Measurements from ENCODE around the gene PKNOX1. TPM values are rescaled to one million over a fixed set of nuclear protein-coding genes. Genes with fewer than 3 reads are reported as not detected.
"Not testable (repeated sequence)": the region's sequence is repeated elsewhere in the genome, so short reads cannot be mapped to it uniquely, and the experiment has no call there.

The PKNOX1 gene
- total RNA-seq, 6 experiments from 2014 or later: 6.2 to 9.5 (median 7.4) TPM

DNA sequence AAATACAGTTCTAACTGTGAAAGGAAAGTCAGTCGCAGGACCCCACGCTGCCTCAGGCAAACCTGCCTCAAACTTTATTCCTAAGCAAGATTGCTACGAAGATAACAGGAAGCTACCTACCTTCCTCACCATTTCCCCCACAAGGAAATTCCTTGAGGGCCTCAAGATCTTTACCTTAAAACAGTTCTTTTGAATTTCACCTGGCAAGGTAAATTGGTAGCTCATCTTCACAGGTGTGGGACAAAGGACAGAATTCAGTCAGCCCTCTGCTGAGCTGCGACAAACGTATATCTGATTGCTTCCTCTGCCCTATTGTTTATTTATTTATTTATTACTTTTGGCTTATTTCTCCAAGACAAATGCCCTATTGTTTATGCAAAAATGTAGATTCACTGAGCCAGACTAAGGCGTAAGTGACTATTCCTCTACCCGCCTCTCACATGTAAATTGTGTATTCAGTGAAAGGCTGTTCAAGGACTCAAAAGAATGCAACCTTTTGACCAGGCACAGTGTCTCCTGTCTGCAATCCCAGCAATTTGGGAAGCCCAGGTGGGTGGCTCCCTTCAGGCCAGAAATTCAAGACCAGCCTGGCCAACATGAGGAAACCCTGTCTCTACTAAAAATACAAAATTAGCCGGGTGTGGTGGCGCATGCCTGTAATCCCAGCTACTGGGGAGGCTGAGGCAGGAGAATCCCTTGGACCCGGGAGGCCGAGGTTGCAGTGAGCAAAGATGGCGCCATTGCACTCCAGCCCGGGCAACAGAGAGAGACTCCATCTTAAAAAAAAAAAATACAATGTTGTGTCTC, 17.3 kb upstream of the PKNOX1 start:
- no peaks in the 10 kb centered on the region for H3K9me3 ChIP-seq
- 75% methylated on average over 12 of the region's 13 CpGs for WGBS (ENCODE audit: insufficient coverage, low coverage, low lambda C conversion rate, missing lambda C conversion rate)
- DNase-seq (no peak), ATAC-seq (peak in 2 of 4 donors; percentile 73 to 92)
- H3K4me3 ChIP-seq: no peak overlapping the region
- no peak for TF ChIP-seq POLR2A (IDR thresholded peaks at IDR 0.05)
- TF ChIP-seq, protein P1, sequence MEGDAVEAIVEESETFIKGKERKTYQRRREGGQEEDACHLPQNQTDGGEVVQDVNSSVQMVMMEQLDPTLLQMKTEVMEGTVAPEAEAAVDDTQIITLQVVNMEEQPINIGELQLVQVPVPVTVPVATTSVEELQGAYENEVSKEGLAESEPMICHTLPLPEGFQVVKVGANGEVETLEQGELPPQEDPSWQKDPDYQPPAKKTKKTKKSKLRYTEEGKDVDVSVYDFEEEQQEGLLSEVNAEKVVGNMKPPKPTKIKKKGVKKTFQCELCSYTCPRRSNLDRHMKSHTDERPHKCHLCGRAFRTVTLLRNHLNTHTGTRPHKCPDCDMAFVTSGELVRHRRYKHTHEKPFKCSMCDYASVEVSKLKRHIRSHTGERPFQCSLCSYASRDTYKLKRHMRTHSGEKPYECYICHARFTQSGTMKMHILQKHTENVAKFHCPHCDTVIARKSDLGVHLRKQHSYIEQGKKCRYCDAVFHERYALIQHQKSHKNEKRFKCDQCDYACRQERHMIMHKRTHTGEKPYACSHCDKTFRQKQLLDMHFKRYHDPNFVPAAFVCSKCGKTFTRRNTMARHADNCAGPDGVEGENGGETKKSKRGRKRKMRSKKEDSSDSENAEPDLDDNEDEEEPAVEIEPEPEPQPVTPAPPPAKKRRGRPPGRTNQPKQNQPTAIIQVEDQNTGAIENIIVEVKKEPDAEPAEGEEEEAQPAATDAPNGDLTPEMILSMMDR (IDR thresholded peaks at IDR 0.05): no peak
- no peak overlapping the region for H3K27ac ChIP-seq
- no peaks in the 10 kb centered on the region for H3K4me1 ChIP-seq
- intact Hi-C loops (cut with DNase I): no loop called here
- no peaks in the 10 kb centered on the region for H3K27me3 ChIP-seq
- H3K36me3 ChIP-seq: no peaks in the 10 kb centered on the region

DNA sequence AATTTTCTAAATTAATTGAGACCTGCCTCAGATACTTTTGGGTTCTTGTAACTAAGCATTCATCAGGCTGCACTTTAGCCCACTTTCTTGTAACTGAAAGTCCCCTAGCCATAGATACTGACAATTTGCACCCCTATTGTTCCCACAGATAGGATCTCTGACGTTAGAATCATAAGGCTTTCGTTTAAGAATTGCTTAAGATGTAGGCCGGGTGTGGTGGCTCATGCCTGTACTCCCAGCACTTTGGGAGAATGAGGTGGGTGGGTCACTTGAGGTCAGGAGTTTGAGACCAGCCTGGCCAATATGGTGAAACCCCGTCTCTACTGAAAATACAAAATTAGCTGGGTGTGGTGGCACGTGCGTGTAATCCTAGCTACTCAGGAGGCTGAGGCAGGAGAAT, 16.2 kb upstream of the PKNOX1 start:
- DNase-seq; H3K36me3 ChIP-seq; intact Hi-C loops (cut with DNase I); H3K9me3 ChIP-seq; H3K4me3 ChIP-seq; ATAC-seq; H3K27me3 ChIP-seq; H3K27ac ChIP-seq; H3K4me1 ChIP-seq: not testable (repeated sequence)
- WGBS (ENCODE audit: insufficient coverage, low coverage, low lambda C conversion rate, missing lambda C conversion rate): 83% methylated on average over 5 of the region's 6 CpGs

DNA sequence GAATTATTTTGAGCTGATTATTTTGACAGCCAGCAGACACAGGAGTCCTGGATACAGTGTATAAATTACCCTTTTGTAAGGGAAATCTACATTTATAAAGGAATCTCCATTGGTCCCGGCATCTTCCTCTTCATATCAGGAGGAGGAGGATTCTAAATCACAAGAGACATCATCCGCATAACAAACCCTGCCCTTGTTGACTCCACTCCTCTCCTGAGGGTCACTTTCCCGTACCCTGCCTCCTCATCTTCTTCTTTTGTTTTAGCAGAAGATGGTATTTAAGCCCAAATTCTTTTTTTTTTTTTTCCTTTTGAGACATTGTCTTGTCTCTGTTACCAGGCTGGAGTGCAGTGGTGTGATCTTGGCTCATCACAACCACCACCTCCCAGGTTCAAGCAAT, 14.6 kb upstream of the PKNOX1 start:
- TF ChIP-seq, protein P1 (IDR thresholded peaks at IDR 0.05): no peak
- no peak for TF ChIP-seq POLR2A (IDR thresholded peaks at IDR 0.05)
- no peak overlapping the region for H3K4me3 ChIP-seq
- no peak overlapping the region for H3K27ac ChIP-seq
- no peaks in the 10 kb centered on the region for H3K27me3 ChIP-seq
- H3K36me3 ChIP-seq: no peaks in the 10 kb centered on the region
- WGBS (ENCODE audit: insufficient coverage, low coverage, low lambda C conversion rate, missing lambda C conversion rate): 77% methylated on average over 3 of the region's 3 CpGs
- ATAC-seq: no peak
- intact Hi-C loops (cut with DNase I): no loop called here
- H3K4me1 ChIP-seq: no peaks in the 10 kb centered on the region
- no peak for DNase-seq
- no peaks in the 10 kb centered on the region for H3K9me3 ChIP-seq

DNA sequence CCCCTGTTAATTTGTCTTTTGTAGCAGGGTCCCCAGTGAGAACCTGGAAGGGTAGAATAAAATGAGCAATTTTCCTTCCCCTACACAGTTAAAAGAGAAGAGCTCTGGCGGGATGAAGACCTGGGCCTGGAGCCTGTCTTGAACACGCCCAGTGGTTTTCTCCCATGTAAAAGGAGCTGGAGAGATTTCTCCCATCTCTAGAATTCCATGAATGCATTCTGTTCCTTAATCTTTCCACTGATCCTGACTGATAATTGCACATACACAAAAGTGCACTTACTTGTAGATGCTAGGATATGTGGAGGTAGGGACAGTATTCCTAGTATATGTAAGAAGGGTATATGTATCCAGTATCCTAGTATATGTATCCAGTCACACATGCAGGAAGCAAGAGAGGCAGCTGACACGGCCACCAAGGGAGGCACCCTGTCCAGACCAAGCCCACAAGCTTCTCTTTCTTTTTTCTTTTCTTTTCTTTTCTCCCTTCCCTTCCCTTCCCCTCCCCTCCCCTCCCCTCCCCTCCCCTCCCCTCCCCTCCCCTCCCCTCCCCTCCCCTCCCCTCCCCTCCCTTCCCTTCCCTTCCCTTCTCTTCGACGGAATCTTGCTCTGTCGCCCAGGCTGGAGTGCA, 11.9 kb upstream of the PKNOX1 start:
- intact Hi-C loops (cut with DNase I): no loop called here
- WGBS (ENCODE audit: insufficient coverage, low coverage, low lambda C conversion rate, missing lambda C conversion rate): 54% methylated on average over 6 of the region's 6 CpGs
- Histone ChIP-seq H3K4me3 (no peak overlapping the region), H3K9me3 (no peaks in the 10 kb centered on the region), H3K27ac (no peak overlapping the region), H3K27me3 (no peaks in the 10 kb centered on the region), H3K36me3 (no peaks in the 10 kb centered on the region), H3K4me1 (no peaks in the 10 kb centered on the region)
- no peak for ATAC-seq
- TF ChIP-seq POLR2A (IDR thresholded peaks at IDR 0.05): no peak
- TF ChIP-seq, protein P1 (IDR thresholded peaks at IDR 0.05): no peak
- DNase-seq: no peak

DNA sequence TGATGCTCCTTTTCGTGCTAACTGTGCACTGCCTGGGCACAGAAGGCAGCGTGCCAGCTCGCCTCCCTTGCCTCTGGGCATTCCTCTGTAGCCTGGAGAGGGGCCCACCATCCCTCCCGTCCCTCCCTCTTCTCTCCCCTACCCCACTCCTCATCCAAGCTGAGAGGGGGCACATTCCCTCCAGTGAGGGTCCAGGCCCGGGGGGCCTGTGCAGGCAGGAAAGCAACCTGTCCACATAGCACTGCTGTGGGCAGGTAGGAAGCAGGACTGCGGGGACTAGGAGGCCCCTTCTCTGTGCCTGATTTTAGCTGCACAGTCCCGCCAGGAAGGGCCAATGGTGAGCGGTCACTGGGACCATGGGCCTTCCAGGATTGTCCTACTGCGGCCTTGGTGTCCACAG, 10.3 kb upstream of the PKNOX1 start:
- Histone ChIP-seq H3K36me3 (no peaks in the 10 kb centered on the region), H3K4me3 (no peak overlapping the region), H3K9me3 (no peaks in the 10 kb centered on the region), H3K4me1 (no peaks in the 10 kb centered on the region), H3K27me3 (no peaks in the 10 kb centered on the region), H3K27ac (no peak overlapping the region)
- ATAC-seq (no peak), DNase-seq (peak in 1 of 3 donors; percentile 38)
- WGBS (ENCODE audit: insufficient coverage, low coverage, low lambda C conversion rate, missing lambda C conversion rate): 100% methylated on average over 1 of the region's 9 CpGs
- intact Hi-C loops (cut with DNase I): no loop called here
- TF ChIP-seq, protein P1 (IDR thresholded peaks at IDR 0.05): no peak
- TF ChIP-seq POLR2A (IDR thresholded peaks at IDR 0.05): no peak
